Stimulated activated CD8-positive, alpha-beta memory T cell treated with anti-CD3 and anti-CD28 coated beads, Interleukin-15, amount 100 ng/mL, for 1 hour (primary cell): ENCODE data around the gene RORC.
"Not testable (repeated sequence)": the region's sequence is repeated elsewhere in the genome, so short reads cannot be mapped to it uniquely, and the experiment has no call there.

Experiments
- DNase-seq: peaks from one replicate; pipeline ENCODE4 v3.0.0-alpha.2; 2020; ENCODE audit warnings: low read depth

RORC gene

DNA sequence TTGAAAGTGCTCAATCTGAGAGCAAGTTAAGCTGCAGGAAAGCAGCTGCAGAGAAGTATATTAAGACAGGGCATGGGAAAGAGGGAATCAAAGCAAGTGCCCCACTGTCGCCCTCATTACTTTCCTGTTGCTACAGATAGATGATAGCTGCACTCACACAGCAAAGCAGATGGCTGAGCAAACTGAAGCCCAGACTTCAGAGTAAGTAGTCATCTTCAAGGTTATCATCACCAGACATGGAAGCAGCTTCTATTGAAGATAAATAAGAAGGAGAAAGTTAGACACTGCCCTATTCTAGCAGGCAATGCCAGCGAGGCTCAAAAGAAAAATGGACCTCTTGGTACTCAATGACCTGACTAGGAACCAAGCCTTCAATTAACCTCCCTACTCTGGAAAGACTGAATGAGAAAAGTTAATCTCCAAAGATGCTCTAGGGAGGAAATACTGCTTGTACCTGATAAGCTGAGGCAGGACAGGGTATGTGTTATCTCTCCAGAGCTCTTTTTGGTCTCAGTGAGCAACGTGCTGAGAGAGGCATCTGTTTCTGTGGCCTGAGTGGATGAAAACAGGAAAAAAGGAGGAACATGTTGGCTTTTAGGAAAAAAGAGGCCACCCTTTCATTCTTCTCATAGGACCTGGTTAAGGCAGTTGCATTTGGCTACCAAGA, 57.2 kb downstream of the RORC start:
- DNase-seq = no peak

DNA sequence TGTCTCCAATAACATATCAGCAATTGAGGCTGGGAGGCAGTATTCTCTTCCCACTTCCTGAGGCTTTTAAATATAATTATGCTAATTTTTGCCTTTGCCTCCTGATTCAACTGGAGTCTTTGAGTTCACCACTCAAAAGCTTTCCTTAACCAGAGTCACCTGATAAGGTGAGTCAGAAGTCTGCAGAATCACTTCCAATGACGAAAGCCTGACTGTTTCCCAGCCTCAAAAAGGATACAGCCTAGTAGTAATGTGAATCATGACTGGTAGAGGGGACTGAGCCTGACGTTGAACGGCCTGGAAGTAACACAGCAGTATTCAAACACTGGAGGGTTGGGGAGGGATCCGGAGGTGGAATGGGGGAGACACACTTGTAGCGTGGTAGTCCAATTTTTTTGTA, 57.9 kb downstream of the RORC start:
- DNase-seq = no peak

DNA sequence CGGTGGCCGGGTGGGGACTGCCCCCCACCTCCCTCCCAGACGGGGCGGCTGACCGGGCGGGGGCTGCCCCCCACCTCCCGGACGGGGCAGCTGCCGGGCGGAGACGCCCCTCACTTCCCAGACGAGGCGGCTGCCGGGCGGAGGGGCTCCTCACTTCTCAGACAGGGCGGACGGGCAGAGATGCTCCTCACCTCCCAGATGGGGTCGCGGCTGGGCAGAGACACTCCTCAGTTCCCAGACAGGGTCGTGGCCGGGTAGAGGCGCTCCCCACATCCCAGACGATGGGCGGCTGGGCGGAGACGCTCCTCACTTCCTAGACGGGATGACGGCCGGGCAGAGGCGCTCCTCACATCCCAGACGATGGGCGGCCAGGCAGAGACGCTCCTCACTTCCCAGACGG, 62.3 kb downstream of the RORC start:
- DNase-seq = not testable (repeated sequence)

DNA sequence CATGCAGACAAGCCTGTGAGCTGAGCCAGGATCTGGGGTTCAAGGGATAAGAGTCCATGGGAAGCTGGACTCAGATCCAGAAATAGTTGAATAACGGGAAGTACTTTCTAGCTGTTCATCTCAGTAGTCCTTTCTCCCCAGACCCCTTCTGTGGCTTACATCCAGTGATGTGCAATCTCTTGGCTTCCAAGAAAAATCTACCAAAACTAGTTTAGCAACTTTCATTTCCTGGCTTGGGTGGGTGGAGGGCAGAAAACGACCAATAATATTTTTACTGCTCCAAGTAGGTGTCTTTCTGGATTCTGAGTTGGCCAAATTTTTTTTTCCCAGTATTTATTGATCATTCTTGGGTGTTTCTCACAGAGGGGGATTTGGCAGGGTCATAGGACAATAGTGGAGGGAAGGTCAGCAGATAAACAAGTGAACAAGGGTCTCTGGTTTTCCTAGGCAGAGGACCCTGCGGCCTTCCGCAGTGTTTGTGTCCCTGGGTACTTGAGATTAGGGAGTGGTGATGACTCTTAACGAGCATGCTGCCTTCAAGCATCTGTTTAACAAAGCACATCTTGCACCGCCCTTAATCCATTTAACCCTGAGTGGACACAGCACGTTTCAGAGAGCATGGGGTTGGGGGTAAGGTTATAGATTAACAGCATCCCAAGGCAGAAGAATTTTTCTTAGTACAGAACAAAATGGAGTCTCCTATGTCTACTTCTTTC, 63.1 kb downstream of the RORC start:
- not testable (repeated sequence) for DNase-seq

GRCh38 chr1:151763990-151764389, 67.6 kb downstream of the RORC start:
- no peak for DNase-seq

- DNase-seq = peak; percentile 68
Observed at GRCh38 chr1:151762941-151763921, 68.4 kb downstream of the RORC start, which contains the start of gene MRPL9. TSS of gene MRPL9 (minus strand) at chr1:151763496. CDS start at chr1:151763479, 17 bp downstream.

DNA sequence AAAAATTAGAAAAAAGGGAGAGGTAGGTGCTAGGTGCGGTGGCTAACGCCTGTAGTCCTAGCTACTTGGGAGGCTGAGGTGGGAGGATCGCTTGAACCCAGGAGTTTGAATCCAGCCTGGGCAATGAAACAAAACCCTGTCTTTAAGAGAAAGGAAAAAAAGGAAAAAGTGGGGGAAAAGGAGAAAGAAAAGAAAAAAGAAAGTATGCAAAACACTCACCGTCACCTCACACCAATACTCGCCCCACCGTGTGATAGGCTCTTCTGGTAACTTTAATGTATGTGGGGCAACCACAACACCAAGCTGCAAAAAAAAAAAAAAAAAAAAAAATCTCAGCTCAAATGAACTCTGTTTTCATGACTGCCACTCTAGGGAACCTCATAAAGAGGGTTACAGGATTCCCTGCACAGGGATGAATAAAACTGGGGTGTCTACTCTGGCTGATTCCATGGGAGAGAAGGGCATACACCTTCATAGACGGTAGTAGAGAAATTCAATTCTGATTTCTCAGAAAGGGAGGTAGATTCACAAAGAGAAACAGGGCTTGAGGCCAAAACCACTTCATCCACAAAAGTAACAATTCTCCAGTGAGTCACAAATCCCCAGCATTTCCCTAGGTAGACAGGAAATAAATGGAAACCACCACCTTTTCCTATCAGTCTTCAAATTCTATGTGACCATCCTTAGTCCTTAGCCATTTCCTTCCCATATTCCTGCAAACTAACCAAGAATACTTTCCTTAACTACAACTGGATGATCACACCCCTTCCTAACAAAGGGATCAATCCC, 70.8 kb downstream of the RORC start:
- no peak for DNase-seq

DNA sequence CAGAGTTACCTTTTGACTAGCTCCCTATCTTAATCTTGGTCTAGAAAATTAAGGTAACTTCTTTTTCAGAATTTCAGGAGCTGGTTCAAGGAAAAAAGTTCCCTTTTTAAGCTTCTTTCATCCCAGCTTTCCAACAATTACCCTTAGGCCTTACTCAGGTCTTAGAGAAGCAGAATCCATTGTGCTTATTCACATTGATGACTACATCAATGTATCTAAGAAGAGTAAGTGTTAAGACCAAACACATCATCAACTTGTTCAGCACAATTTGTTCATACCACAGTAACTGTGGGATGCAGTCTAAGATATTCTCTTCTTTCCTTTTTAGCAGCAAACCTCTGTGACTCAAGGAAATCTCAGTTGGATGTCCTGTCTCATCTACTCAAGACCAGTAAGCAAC, 72.4 kb downstream of the RORC start:
- no peak for DNase-seq

GRCh38 chr1:151756291-151756690, 75.3 kb downstream of the RORC start:
- DNase-seq = no peak
